Activated CD8-positive, alpha-beta T cell treated with anti-CD3 and anti-CD28 coated beads for 36 hours (primary cell): ENCODE results near the gene PCYOX1L. TPM values are rescaled to one million over a fixed set of nuclear protein-coding genes. Genes with fewer than 3 reads are reported as not detected.

Experiments used
- ATAC-seq: fragments of 200-7000 bp; cut with Tn5 transposase; one replicate; pipeline ENCODE4 v1.10.0; 2021; ENCODE audit warnings: mild to moderate bottlenecking, moderate library complexity
- CTCF ChIA-PET: fragments of 350-600 bp; sonication (Branson Sonifier 250); formaldehyde crosslinking; loops from one replicate; lab custom pipeline; 2021; ENCODE audit warnings: antibody characterized with exemption; lab: Charles Lee
- POLR2A ChIA-PET: fragments of 350-600 bp; sonication (Branson Sonifier 250); formaldehyde crosslinking; loops from one replicate; lab custom pipeline; 2021; ENCODE audit warnings: antibody characterized with exemption; lab: Charles Lee
- DNase-seq: peaks from one replicate; pipeline ENCODE4 v3.0.0-alpha.2; 2020
- H3K27ac Mint-ChIP-seq: one replicate; pipeline ENCODE4 v1.8.0; 2021; ENCODE audit warnings: mild to moderate bottlenecking, mixed read lengths
- H3K27me3 Mint-ChIP-seq: one replicate; pipeline ENCODE4 v1.8.0; 2021; ENCODE audit warnings: mixed read lengths
- H3K36me3 Mint-ChIP-seq: one replicate; pipeline ENCODE4 v1.8.0; 2021; ENCODE audit warnings: low read depth, mixed read lengths
- H3K4me1 Mint-ChIP-seq: one replicate; pipeline ENCODE4 v1.8.0; 2021; ENCODE audit warnings: low read depth, mixed read lengths
- H3K4me3 Mint-ChIP-seq: one replicate; pipeline ENCODE4 v1.8.0; 2021; ENCODE audit warnings: mild to moderate bottlenecking, moderate library complexity, mixed read lengths
- H3K9me3 Mint-ChIP-seq: one replicate; pipeline ENCODE4 v1.8.0; 2021; ENCODE audit warnings: mixed read lengths
- CTCF ChIP-seq: fragments of 200-600 bp; IDR thresholded peaks from one replicate; pipeline ENCODE4 v1.8.0; 2022; ENCODE audit warnings: antibody characterized with exemption, mild to moderate bottlenecking
- intact Hi-C: fragments of 100-400 bp; cut with micrococcal nuclease; formaldehyde crosslinking; loops from one replicate; pipeline ENCODE4 v1.10.0; 2022
- total RNA-seq, 2 experiments: library from RNA; stranded (reverse); gene quantifications; one replicate each; pipeline ENCODE4 v1.2.3, GENCODE V29; 2021

Gene PCYOX1L
- total RNA-seq, 2 experiments from 2014 or later: 19.7 to 21.2 TPM

- peaks cover 71% of the 10 kb centered on the region for H3K4me1 Mint-ChIP-seq
- no peak for ATAC-seq
- CTCF ChIA-PET: interaction anchor here (1.1 to 1.9 kb wide), 4 partner anchors 8 to 215 kb away, joined by 3 to 6 read pairs (median 4); partner anchors contain the start of gene PCYOX1L
- DNase-seq: no peak
- intact Hi-C loops: no loop called here
- no peak overlapping the region for H3K4me3 Mint-ChIP-seq
- H3K27me3 Mint-ChIP-seq: no peaks in the 10 kb centered on the region
- peaks cover 80% of the 10 kb centered on the region for H3K36me3 Mint-ChIP-seq
- H3K27ac Mint-ChIP-seq: peak overlapping the region; percentile 98
- H3K9me3 Mint-ChIP-seq: no peaks in the 10 kb centered on the region
- no peak for TF ChIP-seq CTCF
- POLR2A ChIA-PET: interaction anchor here (1.5 to 1.7 kb wide), 2 partner anchors 9 to 10 kb away, joined by 3 to 4 read pairs; no protein-coding TSS in a partner anchor
Measured at GRCh38 chr5:149349382-149349781, 8.5 kb upstream of the PCYOX1L start.

GRCh38 chr5:149352169-149352568 lies 5.7 kb upstream of the PCYOX1L start:
- DNase-seq (no peak), ATAC-seq (no peak)
- TF ChIP-seq CTCF: no peak
- peaks cover 77% of the 10 kb centered on the region for H3K4me1 Mint-ChIP-seq
- H3K27ac Mint-ChIP-seq: no peak overlapping the region
- no peak overlapping the region for H3K4me3 Mint-ChIP-seq
- POLR2A ChIA-PET: interaction anchor here (1.1 kb wide), 1 partner anchor 13 kb away, joined by 3 read pairs; no protein-coding TSS in a partner anchor
- peaks cover 86% of the 10 kb centered on the region for H3K36me3 Mint-ChIP-seq
- no peaks in the 10 kb centered on the region for H3K9me3 Mint-ChIP-seq
- intact Hi-C loops: no loop called here
- CTCF ChIA-PET: interaction anchor here (1.2 to 14.8 kb wide), 2 partner anchors 12 to 17 kb away, joined by 4 to 163 read pairs; no protein-coding TSS in a partner anchor
- no peaks in the 10 kb centered on the region for H3K27me3 Mint-ChIP-seq

- intact Hi-C loops: no loop called here
- ChIA-PET POLR2A (interaction anchor here (1.0 to 9.1 kb wide), 2 partner anchors 8 to 13 kb away, joined by 3 to 82 read pairs; partner anchors contain the start of gene GRPEL2), CTCF (interaction anchor here (0.8 to 14.8 kb wide), 6 partner anchors 9 to 211 kb away, joined by 3 to 163 read pairs (median 4); partner anchors contain the start of gene GRPEL2)
- no peaks in the 10 kb centered on the region for H3K27me3 Mint-ChIP-seq
- ATAC-seq (no peak), DNase-seq (no peak)
- H3K27ac Mint-ChIP-seq: peak overlapping the region; percentile 42
- H3K4me3 Mint-ChIP-seq: no peak overlapping the region
- H3K36me3 Mint-ChIP-seq: peaks cover 68% of the 10 kb centered on the region
- H3K4me1 Mint-ChIP-seq: peaks cover 71% of the 10 kb centered on the region
- no peak for TF ChIP-seq CTCF
- H3K9me3 Mint-ChIP-seq: no peaks in the 10 kb centered on the region
Measured at GRCh38 chr5:149353911-149354310, 3.9 kb upstream of the PCYOX1L start.

GRCh38 chr5:149355688-149356087 lies 2.2 kb upstream of the PCYOX1L start:
- Mint-ChIP-seq H3K27ac (peak overlapping the region; percentile 60), H3K36me3 (peaks cover 52% of the 10 kb centered on the region), H3K9me3 (no peaks in the 10 kb centered on the region), H3K4me3 (no peak overlapping the region), H3K27me3 (no peaks in the 10 kb centered on the region), H3K4me1 (peaks cover 72% of the 10 kb centered on the region)
- intact Hi-C loops: no loop called here
- POLR2A ChIA-PET: interaction anchor here (0.8 to 9.1 kb wide), 3 partner anchors 10 to 24 kb away, joined by 3 to 82 read pairs (median 6); partner anchors contain the start of genes GRPEL2 and IL17B
- CTCF ChIA-PET: interaction anchor here (1.3 to 14.8 kb wide), 6 partner anchors 9 to 209 kb away, joined by 5 to 163 read pairs (median 7); partner anchors contain the start of gene GRPEL2
- DNase-seq: peak; percentile 36
- ATAC-seq: no peak
- no peak for TF ChIP-seq CTCF

- Mint-ChIP-seq H3K4me3 (peak overlapping the region; percentile 35), H3K27me3 (no peaks in the 10 kb centered on the region), H3K4me1 (peaks cover 70% of the 10 kb centered on the region), H3K27ac (peak overlapping the region; percentile 60), H3K9me3 (no peaks in the 10 kb centered on the region), H3K36me3 (peaks cover 47% of the 10 kb centered on the region)
- DNase-seq (peak; percentile 28), ATAC-seq (no peak)
- CTCF ChIA-PET: interaction anchor here (1.3 to 14.8 kb wide), 5 partner anchors 12 to 209 kb away, joined by 4 to 163 read pairs (median 7); partner anchors contain the start of gene GRPEL2
- no peak for TF ChIP-seq CTCF
- POLR2A ChIA-PET: interaction anchor here (1.5 to 9.1 kb wide), 2 partner anchors 11 kb away, joined by 6 to 82 read pairs; partner anchors contain the start of gene GRPEL2
- intact Hi-C loops: no loop called here
Measured at GRCh38 chr5:149356391-149356790, 1.5 kb upstream of the PCYOX1L start.
